ENCODE results near the gene ZDHHC21.
A peak's percentile ranks its signal among the peaks of the same experiment; 100 is the strongest.
"Not testable (repeated sequence)": the region's sequence is repeated elsewhere in the genome, so short reads cannot be mapped to it uniquely, and the experiment has no call there.

Gene ZDHHC21

DNA sequence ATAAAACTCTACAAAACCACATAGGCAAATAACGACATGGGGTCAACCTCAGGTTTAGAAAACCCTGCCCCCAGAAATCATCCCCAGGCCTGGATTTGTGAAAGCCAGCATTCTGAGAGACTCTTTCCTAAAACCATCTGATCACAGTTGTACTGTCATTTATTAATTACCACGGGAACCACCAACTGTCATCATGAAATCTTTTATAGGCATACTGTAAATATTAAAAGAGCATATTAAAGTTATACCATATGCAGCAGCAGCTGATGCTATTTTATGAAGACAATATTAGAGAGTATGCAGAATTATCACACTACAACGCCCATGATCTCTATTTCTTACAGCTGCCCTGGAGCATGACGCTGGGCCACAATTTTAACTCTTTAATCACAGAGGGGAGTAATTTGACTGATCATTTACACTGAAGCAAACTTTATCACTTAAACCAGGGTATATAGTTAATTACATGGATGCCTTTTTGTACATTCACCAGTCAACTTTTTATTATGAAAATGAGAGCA, 9.0 kb upstream of the ZDHHC21 start:
- ATAC-seq (no peak), DNase-seq (no peak)
- Mint-ChIP-seq H3K27ac (no peak overlapping the region), H3K4me3 (no peak overlapping the region), H3K9me3 (peaks cover 18 to 28% of the 10 kb centered on the region in 2 donors), H3K4me1 (no peaks in the 10 kb centered on the region), H3K27me3 (peaks cover 14% of the 10 kb centered on the region)

DNA sequence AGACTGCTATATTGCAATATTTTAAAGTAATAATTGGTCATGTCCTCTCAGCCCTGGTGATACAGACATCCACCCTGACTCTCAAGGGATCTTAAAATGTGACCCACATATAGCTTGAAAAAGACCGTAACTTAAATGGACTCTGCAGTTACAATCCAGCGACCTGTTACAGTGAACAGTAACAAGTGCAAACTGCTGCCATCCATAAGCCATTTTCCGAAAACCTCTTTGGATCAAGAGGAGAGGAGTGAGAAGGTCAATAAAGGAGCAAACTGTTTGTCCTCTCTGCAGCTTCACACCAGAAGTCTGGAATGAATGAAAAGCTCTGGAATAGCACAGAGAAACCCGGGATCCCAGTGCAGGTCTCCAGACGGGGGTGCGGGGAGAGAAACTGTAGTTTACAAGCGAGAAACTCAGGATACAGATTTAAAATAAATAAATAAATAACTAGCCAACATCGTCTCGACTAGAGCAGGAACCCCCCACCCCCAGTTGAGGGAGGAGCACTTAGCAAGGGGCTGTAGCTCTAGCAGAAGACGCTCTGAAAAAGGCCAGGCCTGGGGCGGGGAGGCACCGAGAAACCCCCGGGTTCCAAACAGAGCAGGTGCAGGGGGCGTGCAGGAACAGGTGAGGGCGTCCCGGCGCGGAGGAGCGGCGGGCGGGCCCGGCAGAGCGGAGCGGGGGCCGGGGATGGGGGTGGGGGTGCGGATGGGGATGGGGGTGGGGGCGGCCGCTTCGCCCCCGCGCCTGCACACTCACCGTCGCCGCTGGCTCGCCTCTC, 572 bp downstream of the ZDHHC21 start:
- Mint-ChIP-seq H3K4me1 (peaks cover 17% of the 10 kb centered on the region), H3K27me3 (peaks cover 14% of the 10 kb centered on the region), H3K4me3 (peak overlapping the region; percentile 97 to 98), H3K9me3 (no peaks in the 10 kb centered on the region), H3K27ac (peak overlapping the region; percentile 96 to 98)
- peak; percentile 77 for ATAC-seq
- peak in 1 of 2 donors; percentile 48 for DNase-seq

DNA sequence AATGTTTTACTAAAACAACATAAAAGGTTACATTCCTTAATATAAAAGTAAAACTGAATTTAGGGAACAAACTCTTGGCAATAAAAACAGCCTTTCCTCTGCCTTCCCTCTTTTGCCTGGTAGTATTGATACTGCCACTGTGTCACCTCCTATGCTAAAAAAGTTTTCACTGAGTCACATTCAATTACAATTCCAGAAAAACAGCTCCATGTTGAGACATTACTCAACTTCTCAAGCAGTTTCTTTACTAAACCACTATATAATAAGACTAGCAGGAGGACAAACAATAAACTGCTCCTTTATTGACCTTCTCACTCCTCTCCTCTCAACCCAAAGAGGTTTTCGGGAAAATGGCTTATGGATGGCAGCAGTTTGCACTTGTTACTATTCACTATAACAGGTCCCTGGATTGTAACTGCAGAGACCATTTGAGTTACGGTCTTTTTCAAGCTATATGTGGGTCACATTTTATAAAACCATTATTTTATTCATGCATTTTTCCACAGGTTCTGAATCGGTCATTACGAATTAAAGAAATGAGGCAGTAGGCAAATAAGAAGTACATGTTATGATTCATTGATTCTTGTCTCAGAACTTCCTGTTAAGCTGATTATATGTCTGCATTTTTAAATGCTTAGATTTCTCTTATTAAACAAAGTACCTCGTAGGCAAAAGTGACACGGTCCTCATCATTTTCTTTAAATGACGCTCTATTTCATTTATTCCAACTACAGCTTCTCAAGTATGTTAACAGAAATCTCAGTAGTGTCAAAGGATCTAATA, 2.1 kb downstream of the ZDHHC21 start:
- peaks cover 17% of the 10 kb centered on the region for H3K4me1 Mint-ChIP-seq
- no peak for ATAC-seq
- H3K9me3 Mint-ChIP-seq: no peaks in the 10 kb centered on the region

DNA sequence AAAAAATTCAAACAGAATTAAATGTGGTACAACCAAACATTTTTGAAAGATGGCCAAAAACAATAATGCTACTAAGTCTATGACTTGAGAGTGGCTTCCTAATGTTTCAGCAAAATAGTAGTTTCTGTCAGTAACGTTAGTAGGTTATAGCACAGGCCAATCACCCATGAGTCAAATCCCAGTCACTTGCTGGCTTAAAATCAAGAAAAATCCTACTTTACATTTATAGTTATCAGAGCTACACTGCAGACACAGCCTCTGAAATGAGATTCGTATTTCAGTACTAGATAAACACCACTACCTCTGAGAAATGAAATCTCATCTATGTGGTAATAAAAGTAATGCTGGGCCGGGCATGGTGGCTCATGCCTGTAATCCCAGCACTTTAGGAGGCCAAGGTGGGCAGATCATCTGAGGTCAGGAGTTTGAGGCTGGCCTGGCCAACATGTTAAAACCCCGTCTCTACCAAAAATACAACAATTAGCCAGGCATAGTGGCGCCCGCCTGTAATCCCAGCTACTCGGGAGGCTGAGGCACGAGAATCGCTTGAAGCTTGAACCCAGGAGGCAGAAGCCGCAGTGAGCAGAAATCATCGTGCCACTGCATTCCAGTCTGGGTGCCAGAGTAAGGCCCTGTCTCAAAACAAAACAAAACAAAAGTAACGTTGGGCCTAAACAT, 6.1 kb downstream of the ZDHHC21 start:
- ATAC-seq: no peak
- peaks cover 14% of the 10 kb centered on the region for H3K4me1 Mint-ChIP-seq
- no peak overlapping the region for H3K27ac Mint-ChIP-seq
- H3K4me3 Mint-ChIP-seq: no peak overlapping the region
- no peak for DNase-seq
- no peaks in the 10 kb centered on the region for H3K27me3 Mint-ChIP-seq
- no peaks in the 10 kb centered on the region for H3K9me3 Mint-ChIP-seq

More for the DNA sequence above, 2.1 kb downstream of the ZDHHC21 start:
- Mint-ChIP-seq H3K27me3 (peaks cover under 1% of the 10 kb centered on the region), H3K27ac (no peak overlapping the region), H3K4me3 (peak overlapping the region in 1 of 2 donors; percentile 22)
- DNase-seq: no peak

DNA sequence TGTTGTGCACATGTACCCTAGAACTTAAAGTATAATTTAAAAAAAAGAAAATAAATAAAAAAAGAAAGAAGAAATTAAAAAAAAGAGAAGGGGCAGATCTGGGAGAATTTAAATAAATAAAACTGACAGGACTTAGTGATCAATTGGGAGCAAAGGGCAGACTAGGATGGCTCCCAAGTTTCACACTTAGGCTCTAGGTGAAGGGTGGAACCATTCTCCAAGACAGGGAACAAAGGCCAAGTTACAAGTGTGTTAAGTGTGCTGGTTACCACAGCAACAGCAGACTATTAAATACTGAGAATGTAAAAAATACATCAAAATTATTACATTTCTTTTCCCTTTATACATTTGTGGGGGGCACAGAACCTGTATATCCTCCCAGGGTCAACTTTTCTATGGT, 7.1 kb downstream of the ZDHHC21 start:
- DNase-seq (no peak), ATAC-seq (no peak)
- Mint-ChIP-seq H3K4me1 (peaks cover 13% of the 10 kb centered on the region), H3K27me3 (no peaks in the 10 kb centered on the region), H3K27ac (no peak overlapping the region), H3K4me3 (no peak overlapping the region), H3K9me3 (no peaks in the 10 kb centered on the region)

DNA sequence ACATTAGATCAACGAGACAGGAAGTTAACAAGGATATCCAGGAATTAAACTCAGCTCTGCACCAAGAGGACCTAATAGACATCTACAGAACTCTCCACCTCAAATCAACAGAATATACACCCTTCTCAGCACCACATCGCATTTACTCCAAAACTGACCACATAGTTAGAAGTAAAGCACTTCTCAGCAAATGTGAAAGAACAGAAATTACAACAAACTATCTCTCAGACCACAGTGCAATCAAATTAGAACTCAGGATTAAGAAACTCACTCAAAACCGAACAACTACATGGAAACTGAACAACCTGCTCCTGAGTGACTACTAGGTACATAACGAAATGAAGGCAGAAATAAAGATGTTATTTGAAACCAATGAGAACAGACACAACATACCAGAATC, 10.6 kb downstream of the ZDHHC21 start:
- H3K9me3 Mint-ChIP-seq, H3K27ac Mint-ChIP-seq, H3K4me3 Mint-ChIP-seq, DNase-seq, H3K4me1 Mint-ChIP-seq, H3K27me3 Mint-ChIP-seq, ATAC-seq: not testable (repeated sequence)

DNA sequence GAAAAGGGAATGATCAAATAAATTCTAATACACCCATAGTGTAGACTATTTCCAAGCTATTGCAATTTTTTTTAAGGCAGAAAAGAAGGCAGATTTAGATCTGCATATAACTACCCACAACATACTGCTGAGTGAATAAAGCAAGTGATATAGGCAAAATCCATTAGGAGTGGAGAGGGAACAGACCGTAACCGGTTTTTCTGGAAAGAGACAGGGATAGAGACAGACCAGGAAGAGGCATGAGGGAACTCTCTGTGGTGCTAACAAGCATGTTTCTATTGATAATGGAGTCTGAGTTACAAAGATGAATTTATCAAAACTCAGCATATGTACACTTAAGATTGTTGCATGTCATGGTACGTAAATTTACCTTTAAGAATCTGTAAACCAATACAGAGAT, 14.5 kb downstream of the ZDHHC21 start:
- DNase-seq (no peak), ATAC-seq (no peak)
- Mint-ChIP-seq H3K4me1 (peaks cover 10% of the 10 kb centered on the region), H3K27me3 (no peaks in the 10 kb centered on the region), H3K9me3 (no peaks in the 10 kb centered on the region), H3K4me3 (no peak overlapping the region), H3K27ac (no peak overlapping the region)

DNA sequence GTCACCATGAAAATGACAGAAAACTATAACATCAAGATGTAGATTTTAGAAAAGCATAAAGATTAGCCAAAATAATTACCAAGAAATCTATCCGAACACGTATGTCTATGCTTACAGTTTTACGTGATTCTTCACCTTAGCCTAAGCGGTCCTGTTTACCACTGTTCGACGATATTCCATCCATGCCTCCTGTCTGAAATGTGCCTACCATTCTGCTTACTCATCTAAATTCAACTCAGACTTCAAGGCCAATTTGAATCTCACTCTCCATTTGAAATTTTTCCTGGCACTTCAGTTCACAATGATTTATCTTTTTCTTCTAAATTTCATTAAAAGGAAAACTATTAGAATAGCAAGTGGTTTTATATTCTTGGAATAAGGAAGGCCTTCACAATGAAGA, 15.4 kb downstream of the ZDHHC21 start:
- Mint-ChIP-seq H3K9me3 (no peaks in the 10 kb centered on the region), H3K27me3 (no peaks in the 10 kb centered on the region), H3K4me1 (peaks cover 8% of the 10 kb centered on the region), H3K27ac (peak overlapping the region in 1 of 2 donors; percentile 21), H3K4me3 (no peak overlapping the region)
- ATAC-seq (no peak), DNase-seq (no peak)

DNA sequence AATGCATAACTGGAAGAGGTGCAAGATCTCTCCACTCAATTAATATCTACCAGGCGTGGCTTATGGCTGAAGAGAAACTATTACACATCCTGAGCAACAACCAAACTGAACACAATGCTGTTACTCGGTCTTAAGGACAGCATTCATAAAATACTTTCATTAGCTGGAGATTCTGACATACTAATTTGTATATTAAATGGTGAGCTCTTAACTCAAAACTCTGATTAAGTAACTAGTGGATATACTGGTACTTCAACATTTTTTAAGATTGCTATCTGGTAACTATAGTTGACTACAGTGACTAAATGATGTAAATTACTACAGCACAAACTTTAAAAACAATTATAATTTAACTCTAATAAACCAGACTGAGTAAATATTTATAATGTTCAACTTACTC, 15.8 kb downstream of the ZDHHC21 start:
- no peaks in the 10 kb centered on the region for H3K9me3 Mint-ChIP-seq
- no peak for DNase-seq
- H3K4me1 Mint-ChIP-seq: peaks cover 3% of the 10 kb centered on the region
- H3K27me3 Mint-ChIP-seq: no peaks in the 10 kb centered on the region
- no peak overlapping the region for H3K4me3 Mint-ChIP-seq
- no peak for ATAC-seq
- no peak overlapping the region for H3K27ac Mint-ChIP-seq

DNA sequence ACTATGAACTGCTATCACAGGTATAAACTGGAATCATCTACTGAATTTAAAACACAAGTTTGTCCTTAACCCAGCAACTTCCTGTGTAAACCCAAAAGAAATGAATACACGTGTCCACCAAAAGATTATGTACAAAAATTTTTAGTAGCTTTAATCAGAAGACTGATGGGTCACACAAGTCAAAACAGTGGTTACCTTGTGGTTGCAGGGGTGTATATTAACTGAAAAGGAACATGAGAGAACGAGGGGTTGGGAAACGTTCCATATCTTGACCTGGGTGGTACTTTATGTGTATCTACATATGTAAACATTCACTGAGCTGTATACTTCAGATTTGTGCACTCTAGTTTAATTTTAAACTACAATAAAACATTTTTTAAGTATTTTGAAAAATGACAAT, 18.6 kb downstream of the ZDHHC21 start:
- DNase-seq (no peak), ATAC-seq (no peak)
- H3K4me3 Mint-ChIP-seq: no peak overlapping the region
- no peaks in the 10 kb centered on the region for H3K9me3 Mint-ChIP-seq
- peak overlapping the region in 1 of 2 donors; percentile 54 for H3K27ac Mint-ChIP-seq
- H3K27me3 Mint-ChIP-seq: no peaks in the 10 kb centered on the region
- H3K4me1 Mint-ChIP-seq: no peaks in the 10 kb centered on the region

DNA sequence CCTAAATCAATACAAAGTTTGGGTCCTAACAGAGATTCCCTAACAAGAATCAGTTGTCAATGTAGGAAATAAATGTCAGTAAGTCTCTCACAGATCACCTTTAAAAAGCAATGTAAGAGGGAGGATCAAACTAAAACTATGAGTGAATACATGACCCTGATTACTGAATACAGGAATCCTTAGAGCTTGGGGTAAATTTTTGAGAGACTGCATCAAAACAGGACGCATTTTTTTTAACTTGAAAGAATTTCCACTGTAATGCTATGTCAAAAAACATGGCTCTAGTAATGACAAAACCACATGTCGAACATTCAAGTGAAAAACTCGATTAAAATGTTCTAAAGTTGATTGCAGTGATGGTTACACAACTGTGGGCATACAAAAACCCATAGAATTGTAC, 21.9 kb downstream of the ZDHHC21 start:
- Mint-ChIP-seq H3K4me3 (no peak overlapping the region), H3K4me1 (no peaks in the 10 kb centered on the region), H3K9me3 (no peaks in the 10 kb centered on the region), H3K27me3 (no peaks in the 10 kb centered on the region), H3K27ac (no peak overlapping the region)
- ATAC-seq (no peak), DNase-seq (no peak)

DNA sequence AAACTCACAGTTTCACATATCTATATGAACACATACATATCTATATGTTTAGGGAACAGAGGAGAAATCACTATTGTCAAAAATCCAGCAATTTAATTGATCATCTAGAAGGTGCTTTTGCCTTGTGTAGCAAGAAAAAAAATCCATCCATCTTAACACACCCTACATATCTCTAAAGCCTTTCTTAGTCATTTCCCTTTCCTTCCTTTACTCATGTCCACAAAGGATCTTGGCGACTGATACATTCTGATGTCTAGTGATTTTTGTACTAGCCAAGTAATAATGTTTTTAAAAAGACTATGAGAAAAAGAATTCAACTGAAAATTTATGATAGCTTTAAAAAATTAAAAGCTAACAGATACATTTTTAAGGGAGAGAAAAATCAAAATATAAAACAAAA, 22.5 kb downstream of the ZDHHC21 start:
- Mint-ChIP-seq H3K9me3 (no peaks in the 10 kb centered on the region), H3K27me3 (no peaks in the 10 kb centered on the region), H3K4me3 (no peak overlapping the region), H3K27ac (no peak overlapping the region), H3K4me1 (no peaks in the 10 kb centered on the region)
- no peak for ATAC-seq
- DNase-seq: no peak

DNA sequence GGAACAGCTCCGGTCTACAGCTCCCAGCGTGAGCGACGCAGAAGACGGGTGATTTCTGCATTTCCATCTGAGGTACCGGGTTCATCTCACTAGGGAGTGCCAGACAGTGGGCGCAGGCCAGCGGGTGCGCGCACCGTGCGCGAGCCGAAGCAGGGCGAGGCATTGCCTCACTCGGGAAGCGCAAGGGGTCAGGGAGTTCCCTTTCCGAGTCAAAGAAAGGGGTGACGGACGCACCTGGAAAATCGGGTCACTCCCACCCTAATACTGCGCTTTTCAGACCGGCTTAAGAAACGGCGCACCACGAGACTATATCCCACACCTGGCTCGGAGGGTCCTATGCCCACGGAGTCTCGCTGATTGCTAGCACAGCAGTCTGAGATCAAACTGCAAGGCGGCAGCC, 29.2 kb downstream of the ZDHHC21 start:
- not testable (repeated sequence) for H3K9me3 Mint-ChIP-seq, H3K4me3 Mint-ChIP-seq, ATAC-seq, H3K27me3 Mint-ChIP-seq, DNase-seq, H3K27ac Mint-ChIP-seq, H3K4me1 Mint-ChIP-seq

DNA sequence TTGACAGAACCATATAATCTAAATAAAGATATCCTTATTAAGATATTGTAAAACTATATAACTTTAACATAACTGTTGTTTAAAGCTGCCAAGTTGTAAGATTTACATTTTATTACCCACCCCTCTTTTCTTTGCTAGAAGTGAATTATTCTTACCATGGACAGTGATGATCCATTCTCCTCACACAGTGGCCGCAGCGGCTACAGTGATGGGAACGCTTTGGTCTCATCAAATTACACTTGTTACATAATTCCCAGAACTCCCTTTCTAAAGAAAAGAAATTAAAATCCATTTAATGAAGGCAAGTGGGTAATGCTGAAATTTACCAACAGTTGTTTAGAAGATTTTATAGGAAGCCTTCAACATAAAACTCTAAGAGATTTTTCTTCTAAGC, 31.2 kb downstream of the ZDHHC21 start:
- ATAC-seq (no peak), DNase-seq (no peak)
- Mint-ChIP-seq H3K4me1 (no peaks in the 10 kb centered on the region), H3K27me3 (no peaks in the 10 kb centered on the region), H3K4me3 (no peak overlapping the region), H3K9me3 (no peaks in the 10 kb centered on the region), H3K27ac (no peak overlapping the region)

DNA sequence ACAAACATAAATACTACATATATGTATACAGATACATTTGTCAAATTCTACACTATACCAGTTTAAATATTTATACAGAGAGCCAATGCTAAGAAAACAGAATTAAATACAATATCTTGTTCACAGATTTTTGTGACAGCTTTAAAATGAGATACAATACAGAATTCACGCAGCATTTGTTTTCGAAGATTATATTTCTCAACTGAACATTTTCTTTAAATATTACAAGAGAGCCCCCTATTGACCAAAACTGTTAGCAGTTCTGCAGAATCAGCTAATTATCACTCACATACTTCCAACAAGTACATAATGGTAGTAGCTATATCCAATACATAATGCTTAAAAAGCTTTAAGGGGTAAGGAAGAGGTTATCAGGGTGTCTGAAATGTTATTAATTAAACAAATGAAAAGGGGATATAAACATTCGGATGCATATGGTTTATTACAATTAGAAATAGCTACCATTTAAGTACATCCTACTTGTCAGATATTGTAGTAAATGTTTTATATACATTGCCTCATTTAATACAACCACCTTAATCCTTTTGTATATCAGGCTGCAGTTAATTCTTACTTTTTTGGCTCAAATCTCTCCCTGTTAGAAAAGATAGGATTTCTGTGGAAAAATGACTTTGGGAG, 31.7 kb downstream of the ZDHHC21 start:
- DNase-seq (no peak), ATAC-seq (no peak)
- H3K4me3 Mint-ChIP-seq: no peak overlapping the region
- H3K27me3 Mint-ChIP-seq: no peaks in the 10 kb centered on the region
- H3K27ac Mint-ChIP-seq: no peak overlapping the region
- H3K4me1 Mint-ChIP-seq: no peaks in the 10 kb centered on the region
- H3K9me3 Mint-ChIP-seq: no peaks in the 10 kb centered on the region
